Measurements from ENCODE around the gene KCNQ5.

- peak; percentile 28 to 37 (median 34); a peak in 5 of 6 replicates for TF ChIP-seq CTCF (IDR thresholded peaks at IDR 0.05 in 2 of 3, conservative IDR thresholded peaks at IDR 0.05 in 1 of 3; ENCODE audit: control insufficient read depth in 2 of 3, extremely low read depth in 1 of 3, insufficient read depth in 1 of 3, low read depth in 3 of 3, low read length in 3 of 3)
- no peak for TF ChIP-seq RUNX3 (IDR thresholded peaks at IDR 0.05; ENCODE audit: low read length)
- TF ChIP-seq, protein P1, sequence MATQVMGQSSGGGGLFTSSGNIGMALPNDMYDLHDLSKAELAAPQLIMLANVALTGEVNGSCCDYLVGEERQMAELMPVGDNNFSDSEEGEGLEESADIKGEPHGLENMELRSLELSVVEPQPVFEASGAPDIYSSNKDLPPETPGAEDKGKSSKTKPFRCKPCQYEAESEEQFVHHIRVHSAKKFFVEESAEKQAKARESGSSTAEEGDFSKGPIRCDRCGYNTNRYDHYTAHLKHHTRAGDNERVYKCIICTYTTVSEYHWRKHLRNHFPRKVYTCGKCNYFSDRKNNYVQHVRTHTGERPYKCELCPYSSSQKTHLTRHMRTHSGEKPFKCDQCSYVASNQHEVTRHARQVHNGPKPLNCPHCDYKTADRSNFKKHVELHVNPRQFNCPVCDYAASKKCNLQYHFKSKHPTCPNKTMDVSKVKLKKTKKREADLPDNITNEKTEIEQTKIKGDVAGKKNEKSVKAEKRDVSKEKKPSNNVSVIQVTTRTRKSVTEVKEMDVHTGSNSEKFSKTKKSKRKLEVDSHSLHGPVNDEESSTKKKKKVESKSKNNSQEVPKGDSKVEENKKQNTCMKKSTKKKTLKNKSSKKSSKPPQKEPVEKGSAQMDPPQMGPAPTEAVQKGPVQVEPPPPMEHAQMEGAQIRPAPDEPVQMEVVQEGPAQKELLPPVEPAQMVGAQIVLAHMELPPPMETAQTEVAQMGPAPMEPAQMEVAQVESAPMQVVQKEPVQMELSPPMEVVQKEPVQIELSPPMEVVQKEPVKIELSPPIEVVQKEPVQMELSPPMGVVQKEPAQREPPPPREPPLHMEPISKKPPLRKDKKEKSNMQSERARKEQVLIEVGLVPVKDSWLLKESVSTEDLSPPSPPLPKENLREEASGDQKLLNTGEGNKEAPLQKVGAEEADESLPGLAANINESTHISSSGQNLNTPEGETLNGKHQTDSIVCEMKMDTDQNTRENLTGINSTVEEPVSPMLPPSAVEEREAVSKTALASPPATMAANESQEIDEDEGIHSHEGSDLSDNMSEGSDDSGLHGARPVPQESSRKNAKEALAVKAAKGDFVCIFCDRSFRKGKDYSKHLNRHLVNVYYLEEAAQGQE (IDR thresholded peaks at IDR 0.05; ENCODE audit: low read depth, low read length), result no peak
- TF ChIP-seq EZH2 (IDR thresholded peaks at IDR 0.05; ENCODE audit: borderline replicate concordance, control insufficient read depth, low read depth, low read length), result no peak
- TF ChIP-seq, protein P2, sequence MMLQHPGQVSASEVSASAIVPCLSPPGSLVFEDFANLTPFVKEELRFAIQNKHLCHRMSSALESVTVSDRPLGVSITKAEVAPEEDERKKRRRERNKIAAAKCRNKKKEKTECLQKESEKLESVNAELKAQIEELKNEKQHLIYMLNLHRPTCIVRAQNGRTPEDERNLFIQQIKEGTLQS (IDR thresholded peaks at IDR 0.05; ENCODE audit: borderline replicate concordance, extremely low read depth, low read depth, low read length), result no peak
- TF ChIP-seq JUND (IDR thresholded peaks at IDR 0.05; ENCODE audit: low read depth, low read length), result no peak
- TF ChIP-seq KDM1A (IDR thresholded peaks at IDR 0.05; ENCODE audit: borderline replicate concordance), result no peak
- TF ChIP-seq HCFC1 (IDR thresholded peaks at IDR 0.05; ENCODE audit: low read length), result no peak
- TF ChIP-seq NR2C1 (IDR thresholded peaks at IDR 0.05), result no peak
- no peak for TF ChIP-seq TCF7 (IDR thresholded peaks at IDR 0.05; ENCODE audit: borderline replicate concordance)
- no peak for TF ChIP-seq TBL1XR1 (IDR thresholded peaks at IDR 0.05; ENCODE audit: low read depth, low read length)
- TF ChIP-seq EP300 (IDR thresholded peaks at IDR 0.05; ENCODE audit: borderline replicate concordance in 1 of 2, control insufficient read depth in 1 of 2, low read depth in 2 of 2, low read length in 2 of 2), result no peak
These were observed 41.5 kb upstream of the KCNQ5 start for GRCh38 chr6:72580281-72580940.

Measured in GM12878 (cell line).